Measurements from ENCODE around the gene HNRNPF. TPM values are rescaled to one million over a fixed set of nuclear protein-coding genes. Genes with fewer than 3 reads are reported as not detected.
"Not testable (repeated sequence)": the region's sequence is repeated elsewhere in the genome, so short reads cannot be mapped to it uniquely, and the experiment has no call there.

Gene HNRNPF, protein sequence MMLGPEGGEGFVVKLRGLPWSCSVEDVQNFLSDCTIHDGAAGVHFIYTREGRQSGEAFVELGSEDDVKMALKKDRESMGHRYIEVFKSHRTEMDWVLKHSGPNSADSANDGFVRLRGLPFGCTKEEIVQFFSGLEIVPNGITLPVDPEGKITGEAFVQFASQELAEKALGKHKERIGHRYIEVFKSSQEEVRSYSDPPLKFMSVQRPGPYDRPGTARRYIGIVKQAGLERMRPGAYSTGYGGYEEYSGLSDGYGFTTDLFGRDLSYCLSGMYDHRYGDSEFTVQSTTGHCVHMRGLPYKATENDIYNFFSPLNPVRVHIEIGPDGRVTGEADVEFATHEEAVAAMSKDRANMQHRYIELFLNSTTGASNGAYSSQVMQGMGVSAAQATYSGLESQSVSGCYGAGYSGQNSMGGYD
- total RNA-seq, result 100 to 1,000 TPM in 1 of 9 donors, 10 to 100 TPM in 8; 60.4 to 142 (median 79.1) TPM
- 10 to 100 TPM; 24.0 to 95.2 TPM for polyA plus RNA-seq
- long read RNA-seq, donor 1, transcript HNRNPF-204 (3 exons, 2,755 nt), result major isoform, 49 of 211 reads
- long read RNA-seq, donor 1, transcript HNRNPF-207 (4 exons, 2,676 nt), result minor isoform, 19 of 211 reads
- long read RNA-seq, donor 1, transcript HNRNPF-201 (4 exons, 2,186 nt), result minor isoform, 7 of 211 reads
- long read RNA-seq, donor 1, transcript HNRNPF-203 (4 exons, 2,617 nt), result minor isoform, 22 of 211 reads
- long read RNA-seq, donor 1, partial matches to known transcripts, result 0 of 211 reads
- long read RNA-seq, donor 1, other reads (novel, unspliced or antisense), result 114 of 211 reads
- long read RNA-seq, donor 2, transcript HNRNPF-201 (4 exons, 2,186 nt), result minor isoform, 44 of 912 reads
- long read RNA-seq, donor 2, transcript HNRNPF-207 (4 exons, 2,676 nt), result minor isoform, 67 of 912 reads
- long read RNA-seq, donor 2, transcript HNRNPF-203 (4 exons, 2,617 nt), result major isoform, 114 of 912 reads
- long read RNA-seq, donor 2, transcript HNRNPF-204 (3 exons, 2,755 nt), result minor isoform, 89 of 912 reads
- long read RNA-seq, donor 2, partial matches to known transcripts, result 16 of 912 reads
- long read RNA-seq, donor 2, other reads (novel, unspliced or antisense), result 581 of 912 reads
- long read RNA-seq, donor 3, transcript HNRNPF-207 (4 exons, 2,676 nt), result major isoform, 22 of 200 reads
- long read RNA-seq, donor 3, transcript HNRNPF-203 (4 exons, 2,617 nt), result minor isoform, 14 of 200 reads
- long read RNA-seq, donor 3, transcript HNRNPF-201 (4 exons, 2,186 nt), result minor isoform, 9 of 200 reads
- long read RNA-seq, donor 3, transcript HNRNPF-204 (3 exons, 2,755 nt), result minor isoform, 20 of 200 reads
- long read RNA-seq, donor 3, partial matches to known transcripts, result 0 of 200 reads
- long read RNA-seq, donor 3, other reads (novel, unspliced or antisense), result 135 of 200 reads

DNA sequence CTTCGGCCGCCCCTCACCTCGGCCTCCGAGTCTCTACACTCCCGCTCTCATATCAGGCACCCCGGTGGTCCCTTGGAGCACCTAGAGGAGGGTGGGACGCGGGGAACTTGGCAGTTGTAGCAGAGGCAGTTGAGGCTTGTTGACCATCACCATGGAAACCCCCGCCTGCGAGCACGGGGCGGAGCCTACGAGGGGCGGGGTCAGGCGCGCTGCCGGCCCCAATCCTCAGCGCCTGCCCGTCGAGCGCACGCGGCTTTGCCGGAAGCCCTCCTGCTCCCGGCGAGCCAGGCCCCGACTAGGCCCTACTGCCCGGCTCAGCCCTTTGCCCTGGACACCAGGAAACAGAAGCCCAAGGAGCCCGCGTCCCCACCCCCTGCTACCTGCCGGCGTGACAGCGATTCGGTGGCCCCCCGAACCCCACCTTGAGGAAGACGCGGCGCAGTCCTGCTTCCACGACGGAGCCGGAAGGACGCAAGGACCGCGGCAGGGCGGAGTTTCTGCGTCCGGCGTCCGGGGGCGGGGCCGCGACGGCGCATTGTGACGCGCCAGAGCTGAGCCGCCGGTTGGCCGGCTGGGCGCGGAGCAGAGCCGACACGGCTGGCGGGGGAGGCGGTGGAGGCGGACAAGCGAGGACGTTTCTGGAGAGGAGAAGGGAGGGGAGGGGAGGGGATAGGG is at the start of gene HNRNPF:
TSS of gene HNRNPF (minus strand) at position 477 of the 675 bp plus-strand sequence. CDS start 21,302 bp downstream, outside the sequence.
- Histone ChIP-seq H3K9me3 (no peaks in the 10 kb centered on the region), H3K27me3 (no peaks in the 10 kb centered on the region), H3K36me3 (peaks cover 0 to under 1% (median 0%) of the 10 kb centered on the region in 9 donors), H3K27ac (peak within 1 kb of the TSS; percentile 78 to 100 (median 98)), H3K4me1 (peaks cover 13 to 47% (median 32%) of the 10 kb centered on the region in 12 donors), H3K4me3 (peak within 1 kb of the TSS; percentile 64 to 90 (median 83))
- intact Hi-C loops (cut with DNase I), result loop anchor here in 2 of 10 donors (1.0 kb wide), 2 partner anchors 11 to 27 kb away; no protein-coding TSS in a partner anchor
- ATAC-seq, result peak; percentile 87 to 95 (median 92)
- peak; percentile 96 to 98 (median 96) for DNase-seq
- TF ChIP-seq, protein P1, sequence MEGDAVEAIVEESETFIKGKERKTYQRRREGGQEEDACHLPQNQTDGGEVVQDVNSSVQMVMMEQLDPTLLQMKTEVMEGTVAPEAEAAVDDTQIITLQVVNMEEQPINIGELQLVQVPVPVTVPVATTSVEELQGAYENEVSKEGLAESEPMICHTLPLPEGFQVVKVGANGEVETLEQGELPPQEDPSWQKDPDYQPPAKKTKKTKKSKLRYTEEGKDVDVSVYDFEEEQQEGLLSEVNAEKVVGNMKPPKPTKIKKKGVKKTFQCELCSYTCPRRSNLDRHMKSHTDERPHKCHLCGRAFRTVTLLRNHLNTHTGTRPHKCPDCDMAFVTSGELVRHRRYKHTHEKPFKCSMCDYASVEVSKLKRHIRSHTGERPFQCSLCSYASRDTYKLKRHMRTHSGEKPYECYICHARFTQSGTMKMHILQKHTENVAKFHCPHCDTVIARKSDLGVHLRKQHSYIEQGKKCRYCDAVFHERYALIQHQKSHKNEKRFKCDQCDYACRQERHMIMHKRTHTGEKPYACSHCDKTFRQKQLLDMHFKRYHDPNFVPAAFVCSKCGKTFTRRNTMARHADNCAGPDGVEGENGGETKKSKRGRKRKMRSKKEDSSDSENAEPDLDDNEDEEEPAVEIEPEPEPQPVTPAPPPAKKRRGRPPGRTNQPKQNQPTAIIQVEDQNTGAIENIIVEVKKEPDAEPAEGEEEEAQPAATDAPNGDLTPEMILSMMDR (IDR thresholded peaks at IDR 0.05), result no peak
- TF ChIP-seq POLR2A (IDR thresholded peaks at IDR 0.05), result peak; percentile 66 to 91
- WGBS, 4 donors, result 0 to 1% (median 1%) methylated on average over 36 to 68 of the region's 68 CpGs

DNA sequence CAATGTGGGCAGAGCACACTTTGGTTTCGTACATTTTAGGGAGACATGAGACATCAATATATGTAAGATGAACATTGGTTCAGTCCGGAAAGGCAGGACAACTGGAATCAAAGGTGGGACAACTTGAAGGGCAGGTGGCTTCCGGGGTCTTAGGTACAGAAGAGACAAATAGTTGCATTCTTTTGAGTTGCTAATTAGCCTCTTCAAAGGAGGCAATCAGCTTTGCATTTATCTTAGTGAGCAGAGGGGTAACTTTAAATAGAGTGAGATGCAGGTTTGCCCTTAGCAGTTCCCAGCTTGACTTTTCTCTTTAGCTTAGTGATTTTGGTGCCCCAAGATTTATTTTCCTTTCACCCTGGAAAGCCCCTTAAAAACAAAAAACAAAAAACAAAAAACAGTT is 49.2 kb upstream of the HNRNPF start:
- H3K9me3 ChIP-seq, result no peaks in the 10 kb centered on the region
- peaks cover 0 to 28% (median 16%) of the 10 kb centered on the region in 12 donors for H3K4me1 ChIP-seq
- H3K36me3 ChIP-seq, result no peaks in the 10 kb centered on the region
- no peak overlapping the region for H3K27ac ChIP-seq
- no peak for TF ChIP-seq POLR2A (IDR thresholded peaks at IDR 0.05)
- TF ChIP-seq, protein P1 (IDR thresholded peaks at IDR 0.05), result no peak
- no peaks in the 10 kb centered on the region for H3K27me3 ChIP-seq
- intact Hi-C loops (cut with DNase I), result loop anchor here in 1 of 10 donors (1.0 kb wide), 1 partner anchor 165 kb away; no protein-coding TSS in a partner anchor
- H3K4me3 ChIP-seq, result no peak overlapping the region
- 77 to 83% (median 81%) methylated on average over 3 of the region's 3 CpGs for WGBS, 4 donors
- DNase-seq, result no peak
- ATAC-seq, result no peak

DNA sequence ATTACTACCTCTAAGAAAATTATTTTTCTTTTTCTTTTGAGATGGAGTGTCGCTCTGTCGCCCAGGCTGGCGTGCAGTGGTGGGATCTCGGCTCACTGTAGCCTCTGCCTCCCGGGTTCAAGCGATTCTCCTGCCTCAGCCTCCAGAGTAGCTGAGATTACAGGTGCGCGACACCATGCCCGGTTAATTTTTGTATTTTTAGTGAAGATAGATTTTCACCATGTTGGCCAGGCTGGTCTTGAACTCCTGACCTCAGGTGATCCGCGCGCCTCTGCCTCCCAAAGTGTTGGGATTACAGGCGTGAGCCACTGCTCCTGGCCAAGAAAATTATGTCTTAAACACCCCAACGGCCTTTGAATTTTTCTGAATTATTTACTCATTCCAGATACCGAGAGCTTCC is 47.6 kb upstream of the HNRNPF start:
- Histone ChIP-seq H3K27ac (peak overlapping the region in 11 of 12 donors; percentile 82 to 95 (median 89)), H3K4me3 (peak overlapping the region in 8 of 12 donors; percentile 60 to 74 (median 66)), H3K4me1 (peaks cover 0 to 42% (median 15%) of the 10 kb centered on the region in 12 donors)
- H3K9me3 ChIP-seq; H3K27me3 ChIP-seq; DNase-seq; ATAC-seq; intact Hi-C loops (cut with DNase I); H3K36me3 ChIP-seq: not testable (repeated sequence)
- WGBS, 4 donors, result 94 to 98% (median 97%) methylated on average over 15 of the region's 15 CpGs

DNA sequence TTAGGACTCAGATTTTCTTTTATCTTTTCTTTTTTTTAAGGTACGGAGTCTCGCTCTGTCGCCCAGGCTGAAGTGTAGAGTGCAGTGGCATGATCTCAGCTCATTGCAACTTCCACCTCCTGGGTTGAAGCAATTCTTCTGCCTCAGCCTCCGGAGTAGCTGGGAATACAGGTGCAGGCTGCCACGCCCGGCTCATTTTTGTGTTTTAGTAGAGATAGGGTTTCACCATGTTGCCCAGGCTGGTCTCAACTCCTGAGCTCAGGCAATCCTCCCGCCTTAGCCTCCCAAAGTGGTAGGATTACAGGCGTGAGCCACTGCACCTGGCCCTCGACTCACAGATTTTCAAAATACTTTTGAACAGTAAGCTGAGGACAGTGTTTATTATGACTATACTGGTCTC is 45.0 kb upstream of the HNRNPF start:
- intact Hi-C loops (cut with DNase I); ATAC-seq; H3K9me3 ChIP-seq; H3K36me3 ChIP-seq; H3K4me3 ChIP-seq; H3K27me3 ChIP-seq; DNase-seq: not testable (repeated sequence)
- peaks cover 0 to 46% (median 15%) of the 10 kb centered on the region in 12 donors for H3K4me1 ChIP-seq
- 92 to 94% (median 93%) methylated on average over 9 of the region's 9 CpGs for WGBS, 4 donors
- H3K27ac ChIP-seq, result peak overlapping the region in 1 of 12 donors; percentile 92
